ENCODE data around the gene OR2K2.

GRCh38 chr9:111284703-111285102 is 45.3 kb downstream of the OR2K2 start:
- TF ChIP-seq CTCF (IDR thresholded peaks at IDR 0.05; ENCODE audit: low read depth, low read length), result no peak
- TF ChIP-seq EZH2phosphoT487 (IDR thresholded peaks at IDR 0.05; ENCODE audit: low read depth), result no peak
